Measurements from ENCODE around the gene HBEGF.
A peak's percentile ranks its signal among the peaks of the same experiment; 100 is the strongest.
"Not testable (repeated sequence)": the region's sequence is repeated elsewhere in the genome, so short reads cannot be mapped to it uniquely, and the experiment has no call there.

HBEGF gene

DNA sequence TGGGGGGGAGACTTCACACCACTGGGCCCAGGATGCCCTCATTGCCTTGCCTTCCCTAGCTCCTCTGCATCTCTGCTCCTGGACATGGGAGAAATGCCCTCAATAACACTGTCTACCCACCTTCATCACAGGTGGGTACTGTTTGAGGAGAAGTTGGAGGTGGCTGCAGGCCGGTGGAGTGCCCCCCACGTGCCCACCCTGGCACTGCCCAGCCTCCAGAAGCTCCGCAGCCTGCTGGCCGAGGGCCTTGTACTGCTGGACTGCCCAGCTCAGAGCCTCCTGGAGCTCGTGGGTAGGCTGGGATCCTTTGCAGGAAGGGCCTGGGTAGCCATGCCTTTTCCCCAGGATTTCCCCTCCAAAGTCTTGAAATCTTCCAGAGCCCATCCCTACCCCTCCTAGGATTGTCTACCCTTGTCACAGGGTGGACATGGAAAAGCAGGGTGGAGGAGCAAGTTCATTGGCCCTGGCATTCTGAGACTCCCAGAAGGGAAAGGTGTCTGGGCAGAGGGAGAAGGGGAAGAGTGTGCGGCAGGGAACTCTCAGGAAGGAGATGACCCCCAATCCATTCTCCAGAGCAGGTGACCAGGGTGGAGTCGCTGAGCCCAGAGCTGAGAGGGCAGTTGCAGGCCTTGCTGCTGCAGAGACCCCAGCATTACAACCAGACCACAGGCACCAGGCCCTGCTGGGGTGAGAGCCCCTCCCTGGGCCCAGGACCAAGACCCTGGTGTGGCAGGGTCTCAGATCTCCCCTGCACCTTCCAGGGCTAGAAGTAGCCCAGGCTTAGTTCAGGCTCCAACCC lies 14.5 kb upstream of the HBEGF start:
- no peak for DNase-seq

DNA sequence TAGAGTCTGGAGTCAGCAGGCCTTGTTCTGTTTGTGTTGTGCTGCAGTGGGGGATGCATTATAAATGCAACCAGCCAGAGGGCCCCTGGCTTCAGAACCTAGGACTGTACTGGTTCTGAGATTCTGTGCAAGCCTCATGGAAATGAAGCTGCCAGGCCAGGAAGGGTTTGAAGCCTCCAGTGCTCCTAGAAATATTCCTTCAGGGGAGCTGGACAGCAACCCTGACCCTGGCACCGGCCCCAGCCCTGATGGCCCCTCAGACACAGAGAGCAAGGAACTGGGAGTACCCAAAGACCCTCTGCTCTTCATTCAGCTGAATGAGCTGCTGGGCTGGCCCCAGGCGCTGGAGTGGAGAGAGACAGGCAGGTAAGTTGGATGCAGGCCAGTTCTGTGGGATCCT lies 13.7 kb upstream of the HBEGF start, which contains the start of gene SLC4A9:
TSS of gene SLC4A9 (plus strand) at position 94 of the 400 bp plus-strand sequence. CDS start at position 137, 43 bp downstream.
- no peak for DNase-seq

DNA sequence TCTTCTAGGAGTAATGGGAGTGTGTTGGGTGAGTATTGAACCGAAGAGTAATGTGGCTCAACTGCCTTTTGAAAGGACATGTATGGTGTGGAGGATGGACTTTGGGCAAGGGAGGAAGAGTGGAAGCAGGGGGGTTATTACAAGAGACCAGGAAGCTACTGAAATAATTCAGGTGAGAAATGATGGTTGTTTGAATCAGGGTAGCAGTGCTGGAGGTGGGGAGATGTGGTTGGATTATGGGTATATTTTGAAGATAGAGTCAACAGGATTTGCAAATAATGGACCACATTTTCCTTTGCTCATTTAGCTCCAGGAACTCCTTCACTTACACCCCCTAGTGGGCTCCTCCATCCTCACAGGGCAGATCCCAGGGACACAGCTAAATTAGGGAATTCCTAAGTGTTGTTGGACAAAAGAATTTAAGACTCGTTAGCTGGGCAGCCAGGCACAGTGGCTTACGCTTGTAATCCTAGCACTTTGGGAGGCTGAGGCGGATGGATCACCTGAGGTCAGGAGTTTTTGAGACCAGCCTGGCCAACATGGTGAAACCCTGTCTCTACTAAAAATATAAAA lies 12.4 kb upstream of the HBEGF start:
- no peak for DNase-seq

DNA sequence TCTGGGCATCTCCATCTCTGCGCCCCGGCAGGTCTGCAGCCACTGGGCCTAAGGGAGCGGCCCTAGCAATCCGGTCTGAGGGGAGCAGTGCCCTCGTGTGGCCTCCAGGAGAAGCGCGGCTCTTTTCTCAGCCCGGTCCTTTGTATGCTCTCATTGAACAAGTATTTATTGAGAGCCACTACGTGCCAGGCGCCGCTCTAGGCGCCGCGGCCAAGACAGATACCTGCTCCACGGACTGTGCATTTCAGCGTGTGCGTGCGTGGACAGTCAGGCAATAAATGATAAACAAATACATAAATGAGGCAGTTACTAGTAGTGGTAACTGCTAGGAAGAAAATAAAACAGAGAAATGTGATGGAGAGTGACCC lies 11.3 kb upstream of the HBEGF start:
- peak; percentile 48 for DNase-seq

DNA sequence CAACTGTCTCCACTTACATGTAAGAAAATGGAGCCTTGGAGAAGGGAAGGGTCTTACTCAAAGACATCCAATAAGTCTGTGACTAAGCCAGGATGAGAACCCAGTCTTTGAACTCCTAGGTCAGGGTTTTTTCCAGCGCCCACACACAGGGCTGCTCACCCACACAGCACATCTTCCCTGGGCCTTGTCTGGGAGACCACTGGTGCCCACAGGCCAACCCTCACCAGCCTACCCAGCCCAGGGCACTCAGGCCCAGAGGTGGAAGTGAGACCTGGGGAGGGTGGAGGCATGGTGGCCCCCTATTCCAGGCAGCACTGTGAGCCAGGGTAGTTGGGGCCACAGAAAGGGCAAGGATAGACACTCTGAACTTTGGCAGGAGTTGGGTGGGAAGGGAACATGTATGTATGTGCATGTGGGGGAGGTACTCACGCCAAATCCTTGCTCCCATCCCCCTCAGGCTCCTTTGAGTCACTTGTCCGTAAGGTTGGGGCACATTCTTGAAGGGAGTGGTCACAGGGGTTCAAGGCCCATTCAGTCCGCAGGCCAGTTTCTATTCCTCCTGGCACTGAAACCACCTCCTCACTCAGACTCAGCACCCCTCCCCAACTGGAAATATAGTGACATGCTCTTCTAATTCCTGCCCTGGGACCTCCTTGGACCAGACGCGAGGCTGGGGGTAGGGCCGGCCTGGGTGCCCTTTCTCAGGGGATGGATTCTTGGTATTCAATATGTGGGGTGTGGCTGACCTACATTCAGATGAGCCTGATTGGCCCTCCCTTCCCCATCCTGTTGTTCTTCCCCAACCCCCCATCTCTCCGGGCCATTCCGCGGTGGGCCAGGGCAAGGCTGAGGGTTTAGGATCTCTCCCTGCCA lies 10.7 kb upstream of the HBEGF start:
- DNase-seq, result no peak

DNA sequence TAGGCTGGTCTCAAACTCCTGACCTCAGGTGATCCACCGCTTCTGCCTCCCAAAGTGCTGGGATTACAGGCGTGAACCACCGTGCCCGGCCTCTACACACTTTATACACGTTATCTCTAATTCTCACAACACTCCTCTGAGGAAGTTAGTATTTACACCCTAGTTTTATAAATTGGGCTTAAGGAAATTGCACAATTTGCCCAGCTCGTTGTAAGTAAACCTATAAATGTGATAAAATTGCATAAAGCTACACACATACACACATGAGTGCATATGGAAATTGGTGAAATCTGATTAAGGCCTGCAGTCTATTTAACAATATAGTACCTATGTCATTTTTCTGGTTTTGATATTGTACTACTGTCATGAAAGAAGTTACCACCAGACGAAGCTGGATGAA lies 9.1 kb upstream of the HBEGF start:
- no peak for DNase-seq

DNA sequence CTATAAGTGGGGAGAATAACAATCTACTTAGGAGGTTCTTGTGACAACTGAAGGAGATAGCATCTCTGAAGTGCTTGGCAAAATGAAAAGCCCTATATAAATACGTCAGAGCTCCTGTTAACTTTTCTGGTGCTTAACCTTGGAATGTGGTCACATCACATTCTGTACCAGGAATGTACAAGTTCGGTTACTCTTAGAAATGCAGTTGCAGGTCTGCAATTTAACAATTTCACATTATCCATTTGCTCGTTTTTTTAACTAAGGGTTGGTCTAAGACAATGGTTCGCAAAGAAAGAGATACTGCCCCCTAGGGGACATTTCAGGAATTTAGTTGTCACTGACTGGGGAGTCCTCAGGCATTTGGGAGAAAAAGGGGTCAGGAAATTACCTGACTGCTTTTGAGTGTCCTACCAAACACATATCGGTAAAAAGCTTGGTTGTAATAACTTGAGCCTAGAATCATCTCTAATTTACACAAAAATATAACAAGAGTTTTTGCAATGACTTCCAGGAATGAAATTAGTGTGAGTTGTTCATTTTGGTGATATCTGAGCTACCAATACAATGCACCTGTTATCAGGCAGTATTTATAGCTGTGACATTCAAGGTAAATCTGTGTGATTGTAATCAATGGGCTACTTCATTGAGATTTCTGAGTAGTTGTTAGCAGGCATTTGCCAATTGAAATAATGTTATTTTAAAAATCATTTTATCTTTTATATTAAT lies 5.4 kb upstream of the HBEGF start:
- no peak for DNase-seq

DNA sequence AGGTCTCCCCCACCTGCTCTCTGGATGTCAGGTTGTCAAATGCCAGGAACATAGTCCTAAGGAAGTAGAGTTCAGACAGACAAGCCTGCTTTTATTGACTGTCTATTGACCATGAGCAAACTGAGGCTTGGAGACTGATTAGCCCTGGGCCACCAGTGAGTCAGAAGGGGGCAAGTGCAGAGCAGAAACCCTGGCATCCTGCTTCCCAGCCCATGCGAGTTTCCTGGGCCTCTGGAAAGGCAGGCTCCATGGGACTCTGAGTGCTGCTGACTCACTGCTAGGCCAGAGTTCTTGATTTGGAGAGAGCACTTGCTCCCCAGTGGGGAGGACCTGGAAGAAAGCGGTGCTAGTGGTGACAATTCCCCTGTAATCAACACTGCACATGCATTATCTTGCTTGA lies 2.8 kb upstream of the HBEGF start:
- no peak for DNase-seq

DNA sequence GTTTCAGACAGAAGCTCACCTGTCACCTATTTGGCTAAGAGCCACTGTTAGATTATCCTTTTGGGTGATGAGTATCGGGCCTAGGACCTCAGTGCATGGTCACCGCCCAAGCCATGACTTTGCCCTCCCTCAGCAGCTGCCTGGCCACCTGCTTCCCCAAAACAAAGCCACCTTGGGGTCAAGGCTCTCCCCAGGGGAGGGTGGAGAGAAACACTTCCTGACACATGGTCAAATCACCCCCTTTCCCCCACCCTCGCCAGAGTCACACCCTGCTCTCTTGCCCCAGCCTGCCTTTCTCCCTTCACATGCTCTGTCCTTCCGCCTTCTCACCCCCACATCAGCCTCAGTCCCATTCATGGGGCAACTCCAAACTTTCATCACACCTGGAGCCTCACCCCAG lies 1.7 kb upstream of the HBEGF start:
- no peak for DNase-seq

DNA sequence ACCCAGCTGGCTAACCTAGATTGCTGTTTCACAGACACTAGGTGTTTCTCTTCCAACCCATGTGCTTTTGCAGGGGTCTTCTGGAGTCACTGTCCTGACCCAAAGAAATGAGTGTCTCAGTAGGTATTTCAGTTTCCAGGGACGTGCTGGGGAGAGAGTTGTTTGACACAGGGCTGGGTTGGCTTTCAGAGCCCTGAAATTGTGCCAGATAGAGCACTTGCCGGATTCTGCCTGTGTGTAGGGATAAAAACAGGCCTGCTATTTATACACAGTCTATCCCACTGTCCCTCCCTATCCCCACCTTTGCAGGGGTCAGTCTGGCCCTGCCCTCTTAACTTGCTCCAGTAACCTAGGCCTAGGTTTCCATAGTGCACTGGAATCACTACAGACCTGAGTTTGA lies 957 bp upstream of the HBEGF start:
- no peak for DNase-seq

DNA sequence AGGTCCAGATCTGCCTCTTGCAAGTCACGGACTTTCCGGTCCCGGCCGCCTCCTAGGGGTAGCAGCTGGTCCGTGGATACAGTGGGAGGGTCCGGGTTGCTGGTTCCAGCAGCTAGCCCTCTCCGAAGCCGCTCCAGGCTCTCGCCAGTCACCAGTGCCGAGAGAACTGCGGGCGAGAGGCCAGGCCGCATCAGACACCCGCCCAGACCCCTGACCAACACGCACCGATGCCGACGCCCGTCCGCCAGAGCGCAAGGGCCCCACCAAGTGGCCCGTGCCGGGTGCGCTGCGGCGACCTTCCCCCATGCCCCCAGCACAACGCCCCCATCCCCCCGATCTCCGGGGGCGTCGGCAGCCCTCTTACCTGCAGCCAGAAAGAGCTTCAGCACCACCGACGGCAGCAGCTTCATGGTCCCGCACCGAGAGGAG lies 470 bp downstream of the HBEGF start:
- no peak for DNase-seq

DNA sequence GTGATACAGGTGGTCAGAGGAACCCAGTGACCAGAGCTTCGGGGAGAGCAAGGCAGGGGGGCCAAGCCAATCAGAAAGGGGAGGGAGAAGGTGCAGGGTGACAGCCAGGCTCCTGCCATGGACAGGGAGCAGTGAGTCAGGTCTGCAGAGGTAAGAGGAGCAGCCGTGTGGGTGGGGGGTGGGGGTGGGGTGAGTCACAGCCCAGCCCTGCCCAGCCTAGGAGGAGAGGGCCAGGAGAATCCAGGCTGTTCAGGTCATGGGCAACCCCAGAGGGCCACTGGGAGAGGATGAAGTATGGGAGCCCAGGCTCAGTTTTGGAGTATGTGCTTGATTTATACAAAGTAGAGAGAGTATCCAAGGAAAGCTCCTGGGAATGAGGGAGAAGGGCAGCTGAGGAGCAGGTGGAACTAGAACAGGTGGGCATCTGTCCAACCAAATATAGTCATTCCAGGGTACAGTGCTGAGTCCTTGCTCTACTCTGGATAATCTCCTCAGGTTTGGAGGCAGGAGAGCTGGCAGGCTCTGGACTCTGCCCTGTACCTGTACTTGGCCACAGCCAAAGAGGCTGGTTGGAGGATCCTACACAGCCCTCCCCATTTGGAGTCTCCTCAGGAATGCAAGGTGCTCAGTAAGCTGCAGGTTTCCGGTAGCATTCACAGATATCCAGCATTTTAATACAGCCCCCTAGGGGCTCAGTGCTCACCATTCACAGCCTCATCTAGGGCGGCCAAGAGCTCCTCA lies 1.6 kb downstream of the HBEGF start:
- DNase-seq, result no peak

DNA sequence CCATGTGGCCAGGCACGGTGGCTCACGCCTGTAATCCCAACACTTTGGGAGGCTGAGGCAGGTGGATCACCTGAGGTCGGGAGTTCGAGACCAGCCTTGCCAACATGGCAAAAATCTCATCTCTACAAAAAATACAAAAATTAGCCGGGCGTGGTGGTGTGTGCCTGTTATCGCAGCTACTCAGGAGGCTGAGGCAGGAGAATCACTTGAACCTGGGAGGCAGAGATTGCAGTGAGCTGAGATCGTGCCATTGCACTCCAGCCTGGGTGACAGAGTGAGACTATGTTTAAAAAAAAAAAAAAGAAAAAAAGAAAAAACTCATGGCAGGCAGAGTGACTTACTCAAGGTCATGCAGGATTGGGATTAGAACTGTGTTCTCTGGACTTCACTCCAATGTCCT lies 2.6 kb downstream of the HBEGF start:
- DNase-seq, result not testable (repeated sequence)

DNA sequence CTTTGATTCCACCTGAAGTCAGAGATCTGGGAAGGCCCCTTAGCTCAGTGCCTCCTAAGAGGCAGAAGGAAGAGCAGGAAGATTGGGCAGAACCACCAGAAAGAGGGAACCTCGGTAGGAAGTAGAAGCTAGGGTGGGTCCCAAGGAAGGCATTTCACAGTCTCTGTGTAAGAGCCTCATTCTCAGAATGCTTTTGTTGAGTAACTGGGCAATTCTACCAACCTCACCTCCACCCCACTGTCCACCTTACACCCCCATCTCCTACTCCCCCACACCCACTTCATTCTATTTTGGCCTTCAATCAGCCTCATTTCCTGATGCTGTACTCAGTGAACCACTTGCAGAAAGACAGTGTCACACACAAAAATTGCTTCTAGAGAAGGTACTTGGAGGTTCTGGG lies 3.5 kb downstream of the HBEGF start:
- DNase-seq, result no peak

DNA sequence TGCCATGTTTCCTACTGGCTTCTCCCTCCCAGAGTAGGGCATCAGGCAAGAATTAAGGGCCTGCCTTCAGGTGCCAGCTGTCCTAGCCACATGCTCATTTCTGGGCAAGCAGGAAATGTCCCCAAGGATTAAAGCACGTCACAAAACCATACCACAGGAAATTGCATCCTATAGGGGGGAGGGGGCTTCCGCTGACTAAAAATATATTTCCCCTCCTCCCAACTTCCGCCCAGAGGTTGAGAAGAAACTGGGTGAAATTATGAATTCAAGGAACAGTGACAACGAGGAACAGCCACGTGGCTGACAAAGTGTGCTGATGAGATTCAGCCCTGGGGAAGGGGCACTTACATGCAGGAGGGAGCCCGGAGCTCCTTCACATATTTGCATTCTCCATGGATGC lies 4.1 kb downstream of the HBEGF start:
- no peak for DNase-seq

DNA sequence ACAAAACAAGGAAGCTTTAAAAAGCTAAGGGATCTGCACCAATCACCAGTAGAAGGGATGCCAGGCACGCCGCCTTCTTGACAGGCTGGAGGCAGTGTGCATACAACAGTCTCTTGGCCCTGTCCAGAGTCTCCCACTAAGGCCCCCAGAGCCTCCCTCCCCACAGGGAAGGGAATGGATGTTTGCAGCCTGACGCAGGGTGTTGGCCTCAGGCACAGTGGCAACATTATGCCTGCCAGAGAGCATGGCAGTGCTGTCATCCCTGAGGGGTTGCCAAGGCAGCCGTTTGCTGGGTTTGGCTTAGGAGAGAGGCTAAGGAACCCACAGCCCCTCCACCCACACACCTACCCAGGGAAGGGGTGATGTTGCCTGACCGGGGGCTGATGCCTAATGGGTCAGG lies 4.8 kb downstream of the HBEGF start:
- DNase-seq, result no peak

DNA sequence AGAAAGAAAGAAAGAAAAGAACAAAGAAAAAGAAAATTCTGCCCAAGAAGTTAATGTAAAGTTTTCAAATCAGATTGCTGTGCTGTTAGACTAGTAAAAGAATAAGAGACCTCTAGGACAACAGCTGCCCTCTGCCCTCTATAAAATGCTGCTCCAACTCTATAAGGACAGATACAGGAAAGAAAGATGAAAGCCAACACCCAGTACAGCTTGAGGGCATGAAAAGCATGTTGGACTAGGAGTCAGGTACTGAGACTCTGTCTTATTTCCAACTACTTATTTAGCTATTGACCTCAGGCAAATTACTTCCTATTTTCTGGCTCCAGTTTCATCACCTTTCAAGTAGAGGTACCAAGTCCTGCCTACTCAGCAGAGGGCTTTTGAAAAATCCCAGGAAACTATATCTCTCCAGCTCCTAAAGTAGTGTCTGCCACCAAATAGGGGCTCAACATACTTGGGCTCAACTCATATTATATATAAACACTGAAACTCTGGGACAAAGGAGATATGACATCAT lies 5.7 kb downstream of the HBEGF start:
- no peak for DNase-seq

DNA sequence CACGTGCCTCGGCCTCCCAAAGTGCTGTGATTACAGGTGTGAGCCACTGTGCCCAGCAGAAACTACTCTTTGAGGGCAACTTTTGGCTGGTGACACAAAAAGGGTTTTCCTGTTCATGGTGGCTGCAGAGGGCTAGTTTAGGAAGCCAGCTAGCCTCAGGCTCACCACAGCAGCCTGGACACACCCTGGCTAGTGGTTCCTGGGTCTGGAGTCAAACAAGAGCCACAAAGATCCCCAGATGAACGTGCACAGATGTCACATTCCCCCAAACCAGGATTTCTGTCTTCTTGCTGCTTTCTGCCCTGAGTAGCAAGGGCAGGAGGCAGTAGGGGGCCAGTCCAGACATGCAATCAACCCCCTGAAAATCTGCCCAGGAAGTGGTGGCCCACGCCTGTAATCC lies 6.8 kb downstream of the HBEGF start:
- DNase-seq, result no peak

DNA sequence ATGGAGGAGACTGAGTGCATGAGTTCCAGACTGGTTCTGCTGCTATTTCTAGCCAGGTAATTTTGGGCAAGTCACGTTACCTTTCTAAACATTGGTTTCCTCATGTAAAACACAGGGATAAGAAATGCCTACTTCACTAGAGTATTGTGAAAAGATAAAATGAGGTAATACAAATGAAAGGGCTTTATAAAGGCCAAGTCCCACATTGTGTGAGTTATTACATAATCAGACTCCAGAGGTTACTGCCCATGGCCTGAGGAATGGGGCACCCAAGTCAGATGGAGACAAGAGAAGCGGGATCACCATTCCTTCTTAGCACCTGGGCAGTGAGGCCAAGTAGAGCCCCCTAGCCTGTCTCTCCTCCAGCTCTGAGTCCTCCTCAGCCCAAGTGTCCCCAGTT lies 7.5 kb downstream of the HBEGF start:
- no peak for DNase-seq

DNA sequence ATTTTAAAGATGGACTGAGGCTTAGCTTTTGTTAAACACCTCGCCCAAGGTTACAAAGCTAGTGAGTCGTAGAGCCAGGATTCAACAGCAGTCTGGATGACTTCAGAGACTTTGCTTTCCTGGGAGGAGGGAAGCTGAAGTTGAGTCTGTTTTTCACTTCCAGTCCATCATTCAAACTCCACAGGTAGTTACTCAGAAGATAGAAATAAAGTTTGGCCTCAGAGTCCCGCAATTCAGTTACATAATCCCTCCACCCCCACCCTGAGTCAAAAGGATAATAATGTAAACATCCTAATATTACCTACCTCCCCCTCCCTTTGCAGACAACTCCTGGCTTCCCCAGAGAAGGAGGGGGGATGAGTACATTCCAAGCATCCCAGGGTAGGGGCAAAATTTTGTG lies 8.1 kb downstream of the HBEGF start:
- DNase-seq, result no peak

DNA sequence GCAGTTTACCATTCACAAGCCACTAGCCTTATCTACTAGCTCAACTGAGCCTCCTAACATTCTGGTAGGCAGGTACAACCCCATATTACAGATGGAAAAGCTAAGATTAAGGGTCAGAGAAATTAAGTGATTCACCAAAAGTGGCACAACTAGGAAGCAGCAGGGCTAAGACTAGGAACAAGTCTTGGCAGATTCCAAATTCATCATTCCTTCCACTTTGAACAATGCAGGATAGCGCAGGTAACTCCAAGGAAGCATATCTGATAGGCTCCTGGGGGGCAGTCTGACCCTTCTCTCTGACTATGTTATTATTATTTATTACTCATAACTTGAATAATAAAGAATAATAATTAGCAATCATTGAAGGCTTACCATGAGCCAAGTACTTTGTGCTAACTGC lies 8.5 kb downstream of the HBEGF start:
- DNase-seq, result no peak

DNA sequence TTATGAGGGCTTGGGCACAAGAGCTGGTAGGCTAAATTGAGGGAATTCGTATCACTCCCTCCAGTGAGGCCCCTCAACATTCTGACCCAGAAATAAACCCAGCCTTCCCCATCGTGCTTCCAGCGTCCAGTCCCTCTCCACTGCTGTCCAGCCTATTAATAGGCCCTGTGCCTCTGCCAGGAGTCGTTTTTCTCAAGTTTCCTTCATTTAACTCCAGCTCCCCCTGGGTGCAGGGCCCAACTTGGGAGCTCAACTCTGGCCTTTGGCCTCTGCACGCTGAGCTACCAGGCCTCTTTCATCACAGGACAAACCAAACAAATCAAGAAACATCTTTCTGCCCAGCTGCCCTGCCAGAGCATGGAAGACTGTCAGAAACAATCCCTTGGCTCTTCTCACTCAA lies 10.0 kb downstream of the HBEGF start:
- no peak for DNase-seq

Data from NCI-H2171 (cell line).